ENCODE measurements around the gene SRBD1.

SRBD1 gene

DNA sequence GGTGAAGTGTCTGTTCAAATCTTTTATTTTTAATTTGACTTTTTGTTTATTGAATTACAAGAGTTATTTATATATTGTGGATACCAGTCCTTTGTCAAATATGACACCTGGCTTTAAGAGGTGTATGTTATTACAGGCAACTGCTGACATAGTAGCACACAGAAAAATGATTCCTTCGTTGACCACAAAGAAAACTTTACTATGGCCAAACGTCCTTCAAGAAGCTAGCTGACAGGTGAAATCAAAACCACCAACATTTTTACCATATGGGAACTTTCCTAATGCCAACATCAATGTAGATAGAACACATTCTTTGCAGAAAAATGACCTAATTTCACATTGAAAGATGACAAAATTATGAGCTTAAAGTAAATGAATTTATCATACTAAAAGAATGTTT lies 6.4 kb upstream of the SRBD1 start:
- Histone ChIP-seq H2BK5ac (ENCODE audit: low read depth, low read length, poor library complexity, severe bottlenecking) (no peak overlapping the region), H3K23ac (ENCODE audit: low read length in 2 of 2) (no peak overlapping the region), H3K36me3 (ENCODE audit: control insufficient read depth in 1 of 2, insufficient read depth in 2 of 2, low read depth in 1 of 2, low read length in 2 of 2) (no peaks in the 10 kb centered on the region), H2AFZ (ENCODE audit: low read depth, low read length) (no peak overlapping the region), H3K4me1 (ENCODE audit: control insufficient read depth, insufficient read depth, low read depth, low read length) (no peaks in the 10 kb centered on the region), H3K79me1 (replicated peaks; ENCODE audit: low read length, poor library complexity, severe bottlenecking) (no peaks in the 10 kb centered on the region), H3K18ac (ENCODE audit: low read depth in 1 of 2, low read length in 2 of 2) (no peak overlapping the region), H3K27ac (ENCODE audit: low read length, poor library complexity, severe bottlenecking) (no peak overlapping the region), H4K8ac (ENCODE audit: low read length) (no peak overlapping the region), H2BK15ac (ENCODE audit: low read depth, poor library complexity, severe bottlenecking) (no peak overlapping the region), H3K4me2 (ENCODE audit: low read length, poor library complexity, severe bottlenecking) (no peak overlapping the region), H3K9me3 (ENCODE audit: control insufficient read depth, low read length) (no peaks in the 10 kb centered on the region), H2AK5ac (ENCODE audit: low read length, severe bottlenecking) (no peak overlapping the region), H3K4ac (ENCODE audit: low read depth in 1 of 2, low read length in 2 of 2) (no peak overlapping the region), H2BK120ac (ENCODE audit: low read depth, low read length) (no peak overlapping the region), H2BK12ac (ENCODE audit: low read length in 2 of 2) (no peak overlapping the region), H3K9ac (ENCODE audit: low read length) (no peak overlapping the region), H3K4me3 (ENCODE audit: insufficient read depth in 1 of 2, low read depth in 1 of 2, low read length in 2 of 2) (no peak overlapping the region), H3K27me3 (ENCODE audit: control insufficient read depth in 1 of 2, insufficient read depth in 1 of 2, low read length in 2 of 2) (no peaks in the 10 kb centered on the region), H4K91ac (ENCODE audit: low read length) (no peak overlapping the region), H3K14ac (ENCODE audit: low read length in 2 of 2) (no peak overlapping the region)
- 77% methylated on average over 2 of the region's 2 CpGs for WGBS
- no peak for DNase-seq

- DNase-seq = peak; percentile 36
- Histone ChIP-seq H3K27ac (ENCODE audit: low read length, poor library complexity, severe bottlenecking) (no peak overlapping the region), H3K18ac (ENCODE audit: low read depth in 1 of 2, low read length in 2 of 2) (no peak overlapping the region), H4K91ac (ENCODE audit: low read length) (no peak overlapping the region), H3K9ac (ENCODE audit: low read length) (no peak overlapping the region), H3K4me2 (ENCODE audit: low read length, poor library complexity, severe bottlenecking) (no peak overlapping the region), H2AFZ (ENCODE audit: low read depth, low read length) (no peak overlapping the region), H3K4ac (ENCODE audit: low read depth in 1 of 2, low read length in 2 of 2) (no peak overlapping the region), H2AK5ac (ENCODE audit: low read length, severe bottlenecking) (no peak overlapping the region), H2BK5ac (ENCODE audit: low read depth, low read length, poor library complexity, severe bottlenecking) (no peak overlapping the region), H3K79me1 (replicated peaks; ENCODE audit: low read length, poor library complexity, severe bottlenecking) (no peaks in the 10 kb centered on the region), H3K9me3 (ENCODE audit: control insufficient read depth, low read length) (no peaks in the 10 kb centered on the region), H3K4me3 (ENCODE audit: insufficient read depth in 1 of 2, low read depth in 1 of 2, low read length in 2 of 2) (no peak overlapping the region), H3K27me3 (ENCODE audit: control insufficient read depth in 1 of 2, insufficient read depth in 1 of 2, low read length in 2 of 2) (no peaks in the 10 kb centered on the region), H2BK12ac (ENCODE audit: low read length in 2 of 2) (no peak overlapping the region), H3K4me1 (ENCODE audit: control insufficient read depth, insufficient read depth, low read depth, low read length) (no peaks in the 10 kb centered on the region), H3K36me3 (ENCODE audit: control insufficient read depth in 1 of 2, insufficient read depth in 2 of 2, low read depth in 1 of 2, low read length in 2 of 2) (no peaks in the 10 kb centered on the region), H2BK15ac (ENCODE audit: low read depth, poor library complexity, severe bottlenecking) (no peak overlapping the region), H3K14ac (ENCODE audit: low read length in 2 of 2) (no peak overlapping the region), H4K8ac (ENCODE audit: low read length) (no peak overlapping the region), H2BK120ac (ENCODE audit: low read depth, low read length) (no peak overlapping the region), H3K23ac (ENCODE audit: low read length in 2 of 2) (no peak overlapping the region)
- WGBS = 88% methylated on average over 2 of the region's 4 CpGs
Measured at GRCh38 chr2:45616658-45617411, 5.8 kb upstream of the SRBD1 start.

GRCh38 chr2:45614871-45615415 lies 3.9 kb upstream of the SRBD1 start:
- H2BK12ac ChIP-seq (ENCODE audit: low read length in 2 of 2) = no peak overlapping the region
- H3K4me2 ChIP-seq (ENCODE audit: low read length, poor library complexity, severe bottlenecking) = no peak overlapping the region
- no peaks in the 10 kb centered on the region for H3K27me3 ChIP-seq (ENCODE audit: control insufficient read depth in 1 of 2, insufficient read depth in 1 of 2, low read length in 2 of 2)
- DNase-seq = peak; percentile 54
- no peak overlapping the region for H4K91ac ChIP-seq (ENCODE audit: low read length)
- H3K9ac ChIP-seq (ENCODE audit: low read length) = no peak overlapping the region
- H2AFZ ChIP-seq (ENCODE audit: low read depth, low read length) = no peak overlapping the region
- no peak overlapping the region for H4K8ac ChIP-seq (ENCODE audit: low read length)
- peaks cover 1% of the 10 kb centered on the region for H3K79me1 ChIP-seq (replicated peaks; ENCODE audit: low read length, poor library complexity, severe bottlenecking)
- H3K9me3 ChIP-seq (ENCODE audit: control insufficient read depth, low read length) = no peaks in the 10 kb centered on the region
- no peak overlapping the region for H2AK5ac ChIP-seq (ENCODE audit: low read length, severe bottlenecking)
- no peak overlapping the region for H3K18ac ChIP-seq (ENCODE audit: low read depth in 1 of 2, low read length in 2 of 2)
- no peaks in the 10 kb centered on the region for H3K36me3 ChIP-seq (ENCODE audit: control insufficient read depth in 1 of 2, insufficient read depth in 2 of 2, low read depth in 1 of 2, low read length in 2 of 2)
- no peak overlapping the region for H2BK120ac ChIP-seq (ENCODE audit: low read depth, low read length)
- H2BK15ac ChIP-seq (ENCODE audit: low read depth, poor library complexity, severe bottlenecking) = no peak overlapping the region
- H3K14ac ChIP-seq (ENCODE audit: low read length in 2 of 2) = no peak overlapping the region
- no peak overlapping the region for H2BK5ac ChIP-seq (ENCODE audit: low read depth, low read length, poor library complexity, severe bottlenecking)
- no peaks in the 10 kb centered on the region for H3K4me1 ChIP-seq (ENCODE audit: control insufficient read depth, insufficient read depth, low read depth, low read length)
- no peak overlapping the region for H3K23ac ChIP-seq (ENCODE audit: low read length in 2 of 2)
- H3K4ac ChIP-seq (ENCODE audit: low read depth in 1 of 2, low read length in 2 of 2) = no peak overlapping the region
- no peak overlapping the region for H3K27ac ChIP-seq (ENCODE audit: low read length, poor library complexity, severe bottlenecking)
- WGBS = 94% methylated on average over 2 of the region's 3 CpGs
- H3K4me3 ChIP-seq (ENCODE audit: insufficient read depth in 1 of 2, low read depth in 1 of 2, low read length in 2 of 2) = no peak overlapping the region

- Histone ChIP-seq H2BK120ac (ENCODE audit: low read depth, low read length) (no peak overlapping the region), H2AK5ac (ENCODE audit: low read length, severe bottlenecking) (no peak overlapping the region), H3K23ac (ENCODE audit: low read length in 2 of 2) (no peak overlapping the region), H4K8ac (ENCODE audit: low read length) (no peak overlapping the region), H3K36me3 (ENCODE audit: control insufficient read depth in 1 of 2, insufficient read depth in 2 of 2, low read depth in 1 of 2, low read length in 2 of 2) (no peaks in the 10 kb centered on the region), H2AFZ (ENCODE audit: low read depth, low read length) (no peak overlapping the region), H2BK5ac (ENCODE audit: low read depth, low read length, poor library complexity, severe bottlenecking) (no peak overlapping the region), H3K4ac (ENCODE audit: low read depth in 1 of 2, low read length in 2 of 2) (no peak overlapping the region), H3K27ac (ENCODE audit: low read length, poor library complexity, severe bottlenecking) (no peak overlapping the region), H3K14ac (ENCODE audit: low read length in 2 of 2) (peak overlapping the region in 1 of 2 experiments; percentile 27), H2BK15ac (ENCODE audit: low read depth, poor library complexity, severe bottlenecking) (no peak overlapping the region), H3K9me3 (ENCODE audit: control insufficient read depth, low read length) (no peaks in the 10 kb centered on the region), H3K4me1 (ENCODE audit: control insufficient read depth, insufficient read depth, low read depth, low read length) (no peaks in the 10 kb centered on the region), H3K18ac (ENCODE audit: low read depth in 1 of 2, low read length in 2 of 2) (no peak overlapping the region), H3K27me3 (ENCODE audit: control insufficient read depth in 1 of 2, insufficient read depth in 1 of 2, low read length in 2 of 2) (no peaks in the 10 kb centered on the region), H3K4me3 (ENCODE audit: insufficient read depth in 1 of 2, low read depth in 1 of 2, low read length in 2 of 2) (no peak overlapping the region), H3K79me1 (replicated peaks; ENCODE audit: low read length, poor library complexity, severe bottlenecking) (peaks cover 5% of the 10 kb centered on the region), H3K4me2 (ENCODE audit: low read length, poor library complexity, severe bottlenecking) (no peak overlapping the region), H3K9ac (ENCODE audit: low read length) (no peak overlapping the region), H4K91ac (ENCODE audit: low read length) (no peak overlapping the region), H2BK12ac (ENCODE audit: low read length in 2 of 2) (peak overlapping the region in 1 of 2 experiments; percentile 73)
- DNase-seq = no peak
- 100% methylated on average over 1 of the region's 1 CpG for WGBS
Measured at GRCh38 chr2:45614330-45614729, 3.3 kb upstream of the SRBD1 start.
